Peyer's patch (tissue), 4 donors: ENCODE results near the gene TNIK.

ENCODE experiments used
- CTCF ChIP-seq, 6 experiments: fragments of 450-650 bp in 4 of 6; fragments of 200-600 bp in 2 of 6; sonication (generic) in 1 of 6; IDR thresholded peaks; one replicate each; pipeline ENCODE4 v1.5.1; 2017 to 2019; ENCODE audit warnings: antibody characterized with exemption in 6 of 6, mild to moderate bottlenecking in 3 of 6, moderate library complexity in 1 of 6
- POLR2A ChIP-seq, 2 donors: fragments of 450-650 bp; IDR thresholded peaks; one replicate each; pipeline ENCODE4 v1.5.1; 2017; ENCODE audit warnings: antibody characterized with exemption in 2 of 2, mild to moderate bottlenecking in 2 of 2, moderate library complexity in 2 of 2

GRCh38 chr3:171126478-171127209, 333.6 kb downstream of the TNIK start:
- TF ChIP-seq CTCF (IDR thresholded peaks at IDR 0.05) (no peak), POLR2A (IDR thresholded peaks at IDR 0.05) (no peak)
